Mesendoderm (in vitro differentiated cells): ENCODE measurements around the gene DEK.
"Not testable (repeated sequence)": the region's sequence is repeated elsewhere in the genome, so short reads cannot be mapped to it uniquely, and the experiment has no call there.

Experiments
- DNase-seq: peaks from one replicate; pipeline ENCODE4 v3.0.0; 2013
- H2AK5ac ChIP-seq: 2 replicates; pipeline ENCODE4 v1.6.1; 2013; ENCODE audit warnings: low read length, inconsistent platforms
- H2BK120ac ChIP-seq: 2 replicates; pipeline ENCODE4 v1.6.1; 2013; ENCODE audit warnings: low read depth, mild to moderate bottlenecking, low read length, moderate library complexity, mixed read lengths
- H2BK15ac ChIP-seq: replicated peaks from 2 replicates; pipeline ENCODE4 v1.6.1; 2013; ENCODE audit warnings: low read depth, mild to moderate bottlenecking, moderate library complexity
- H2BK5ac ChIP-seq: 2 replicates; pipeline ENCODE4 v1.6.1; 2013; ENCODE audit warnings: low read length, inconsistent platforms
- H3K18ac ChIP-seq: 2 replicates; pipeline ENCODE4 v1.6.1; 2013; ENCODE audit warnings: mild to moderate bottlenecking, low read length, mixed read lengths
- H3K23ac ChIP-seq: one replicate; pipeline ENCODE4 v1.6.1; 2013; ENCODE audit warnings: low read length
- H3K27ac ChIP-seq: 2 replicates; pipeline ENCODE4 v1.5.1; 2013; ENCODE audit warnings: low read depth, mild to moderate bottlenecking, inconsistent platforms, low read length, moderate library complexity
- H3K27me3 ChIP-seq: 2 replicates; pipeline ENCODE4 v1.6.1; 2013; ENCODE audit warnings: low read length, control low read depth, mild to moderate bottlenecking, inconsistent platforms; ENCODE audit not compliant: insufficient read depth, poor library complexity
- H3K36me3 ChIP-seq: 2 replicates; pipeline ENCODE4 v1.6.1; 2013; ENCODE audit warnings: low read length, inconsistent platforms; ENCODE audit not compliant: control insufficient read depth, insufficient read depth
- H3K4ac ChIP-seq: one replicate; pipeline ENCODE4 v1.6.1; 2013; ENCODE audit warnings: low read depth, mild to moderate bottlenecking, low read length, moderate library complexity
- H3K4me1 ChIP-seq: 2 replicates; pipeline ENCODE4 v1.6.1; 2013; ENCODE audit warnings: low read depth, low read length, inconsistent platforms; ENCODE audit not compliant: control insufficient read depth
- H3K4me2 ChIP-seq: 2 replicates; pipeline ENCODE4 v1.6.1; 2013; ENCODE audit warnings: low read length
- H3K4me3 ChIP-seq: 2 replicates; pipeline ENCODE4 v1.5.1; 2013; ENCODE audit warnings: mild to moderate bottlenecking, low read length
- H3K56ac ChIP-seq: one replicate; pipeline ENCODE4 v1.6.1; 2013; ENCODE audit warnings: low read length
- H3K79me1 ChIP-seq: 2 replicates; pipeline ENCODE4 v1.6.1; 2013; ENCODE audit warnings: low read length, inconsistent platforms
- H3K79me2 ChIP-seq: 2 replicates; pipeline ENCODE4 v1.6.1; 2013; ENCODE audit warnings: mild to moderate bottlenecking, low read length; ENCODE audit not compliant: control insufficient read depth, insufficient read depth
- H3K9ac ChIP-seq: 2 replicates; pipeline ENCODE4 v1.6.1; 2013; ENCODE audit warnings: low read length, inconsistent platforms
- H4K5ac ChIP-seq: one replicate; pipeline ENCODE4 v1.6.1; 2013; ENCODE audit warnings: low read length
- H4K8ac ChIP-seq: one replicate; pipeline ENCODE4 v1.6.1; 2013; ENCODE audit warnings: low read depth, mild to moderate bottlenecking, control low read depth, low read length, moderate library complexity
- WGBS: extraction: QIAGEN DNeasy Blood & Tissue Kit; methylation state at CpG from one replicate; pipeline ENCODE4 v1.1.7; 2013; ENCODE audit warnings: low lambda C conversion rate, missing lambda C conversion rate; ENCODE audit not compliant: insufficient coverage; ENCODE audit errors: extremely low coverage; 5-methylcytosine and 5-hydroxymethylcytosine counted together

DEK gene

GRCh38 chr6:18234564-18234963 is 29.8 kb downstream of the DEK start:
- Histone ChIP-seq H3K27ac (no peak overlapping the region), H2BK120ac (no peak overlapping the region), H2AK5ac (no peak overlapping the region), H3K79me1 (peaks cover 1% of the 10 kb centered on the region), H2BK15ac (no peak overlapping the region), H3K56ac (no peak overlapping the region), H3K36me3 (peaks cover 8% of the 10 kb centered on the region), H3K4ac (no peak overlapping the region), H3K27me3 (no peaks in the 10 kb centered on the region), H3K4me2 (no peak overlapping the region), H2BK5ac (no peak overlapping the region), H4K5ac (no peak overlapping the region), H3K23ac (no peak overlapping the region), H4K8ac (no peak overlapping the region), H3K18ac (no peak overlapping the region), H3K9ac (no peak overlapping the region), H3K4me3 (no peak overlapping the region), H3K79me2 (peaks cover 19% of the 10 kb centered on the region), H3K4me1 (no peaks in the 10 kb centered on the region)
- no peak for DNase-seq
- WGBS, result no CpG with 5 or more reads among the region's 1 CpG

DNA sequence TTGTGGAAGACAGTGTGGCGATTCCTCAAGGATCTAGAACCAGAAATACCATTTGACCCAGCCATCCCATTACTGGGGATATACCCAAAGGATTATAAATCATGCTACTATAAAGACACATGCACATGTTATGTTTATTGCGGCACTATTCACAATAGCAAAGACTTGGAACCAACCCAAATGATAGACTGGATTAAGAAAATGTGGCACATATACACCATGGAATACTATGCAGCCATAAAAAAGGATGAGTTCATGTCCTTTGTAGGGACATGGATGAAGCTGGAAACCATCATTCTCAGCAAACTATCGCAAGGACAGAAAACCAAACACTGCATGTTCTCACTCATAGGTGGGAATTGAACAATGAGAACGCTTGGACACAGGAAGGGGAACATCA is 30.6 kb downstream of the DEK start:
- not testable (repeated sequence) for H2BK120ac ChIP-seq, H3K36me3 ChIP-seq, H3K23ac ChIP-seq, DNase-seq, H2BK15ac ChIP-seq, H3K27ac ChIP-seq, H3K4ac ChIP-seq, H2AK5ac ChIP-seq, H3K27me3 ChIP-seq, H2BK5ac ChIP-seq, H3K9ac ChIP-seq, H3K56ac ChIP-seq, H3K18ac ChIP-seq, H3K4me2 ChIP-seq, H4K8ac ChIP-seq, H3K4me1 ChIP-seq, H3K79me1 ChIP-seq, H4K5ac ChIP-seq, H3K4me3 ChIP-seq
- no CpG with 5 or more reads among the region's 4 CpGs for WGBS
- peaks cover 18% of the 10 kb centered on the region for H3K79me2 ChIP-seq

DNA sequence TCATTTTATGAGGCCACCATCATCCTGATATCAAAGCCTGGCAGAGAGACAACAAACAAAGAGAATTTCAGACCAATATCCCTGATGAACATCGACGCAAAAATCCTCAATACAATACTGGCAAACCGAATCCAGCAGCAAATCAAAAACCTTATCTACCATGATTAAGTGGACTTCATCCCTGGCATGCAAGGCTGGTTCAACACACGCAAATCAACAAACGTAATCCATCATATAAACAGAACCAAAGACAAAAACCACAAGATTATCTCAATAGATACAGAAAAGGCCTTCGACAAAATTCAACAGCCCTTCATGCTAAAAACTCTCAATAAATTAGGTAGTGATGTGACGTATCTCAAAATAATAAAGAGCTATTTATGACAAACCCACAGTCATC is 32.5 kb downstream of the DEK start:
- DNase-seq, H3K18ac ChIP-seq, H3K4ac ChIP-seq, H2AK5ac ChIP-seq, H3K9ac ChIP-seq, H2BK120ac ChIP-seq, H3K4me2 ChIP-seq, H4K8ac ChIP-seq, H3K56ac ChIP-seq, H3K79me1 ChIP-seq, H3K23ac ChIP-seq, H4K5ac ChIP-seq, H3K4me1 ChIP-seq, H3K27me3 ChIP-seq, H2BK5ac ChIP-seq, H3K4me3 ChIP-seq, H2BK15ac ChIP-seq, H3K27ac ChIP-seq: not testable (repeated sequence)
- Histone ChIP-seq H3K36me3 (peaks cover 10% of the 10 kb centered on the region), H3K79me2 (peaks cover 22% of the 10 kb centered on the region)
- no CpG with 5 or more reads among the region's 7 CpGs for WGBS

GRCh38 chr6:18228590-18228989 is 35.7 kb downstream of the DEK start:
- WGBS, result no CpG with 5 or more reads among the region's 14 CpGs
- not testable (repeated sequence) for H2BK120ac ChIP-seq, H2AK5ac ChIP-seq, H3K27me3 ChIP-seq, H3K9ac ChIP-seq, DNase-seq, H4K8ac ChIP-seq, H3K79me1 ChIP-seq, H3K18ac ChIP-seq, H3K27ac ChIP-seq, H3K36me3 ChIP-seq, H2BK5ac ChIP-seq, H3K4me2 ChIP-seq, H2BK15ac ChIP-seq, H3K4ac ChIP-seq, H3K56ac ChIP-seq, H3K4me3 ChIP-seq, H3K4me1 ChIP-seq, H4K5ac ChIP-seq, H3K23ac ChIP-seq
- H3K79me2 ChIP-seq, result peaks cover 11% of the 10 kb centered on the region

DNA sequence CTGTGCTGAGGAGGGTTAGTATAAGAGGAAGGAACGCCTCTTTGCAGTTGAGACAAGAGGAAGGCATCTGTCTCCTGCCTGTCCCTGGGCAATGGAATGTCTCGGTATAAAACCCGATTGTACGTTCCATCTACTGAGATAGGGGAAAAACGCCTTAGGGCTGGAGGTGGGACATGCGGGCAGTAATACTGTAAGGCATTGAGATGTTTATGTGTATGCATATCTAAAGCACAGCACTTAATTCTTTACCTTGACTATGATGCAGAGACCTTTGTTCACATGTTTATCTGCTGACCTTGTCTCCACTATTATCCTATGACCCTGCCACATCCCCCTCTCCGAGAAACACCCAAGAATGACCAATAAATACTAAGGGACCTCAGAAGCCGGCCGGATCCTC is 37.2 kb downstream of the DEK start:
- H3K79me2 ChIP-seq, H2AK5ac ChIP-seq, H2BK120ac ChIP-seq, H3K27me3 ChIP-seq, H3K4me2 ChIP-seq, H4K8ac ChIP-seq, H3K27ac ChIP-seq, H4K5ac ChIP-seq, H3K36me3 ChIP-seq, H3K23ac ChIP-seq, H3K79me1 ChIP-seq, H3K18ac ChIP-seq, H3K4ac ChIP-seq, H3K4me3 ChIP-seq, H3K9ac ChIP-seq, H2BK15ac ChIP-seq, H3K56ac ChIP-seq, DNase-seq, H3K4me1 ChIP-seq, H2BK5ac ChIP-seq: not testable (repeated sequence)
- no CpG with 5 or more reads among the region's 9 CpGs for WGBS

DNA sequence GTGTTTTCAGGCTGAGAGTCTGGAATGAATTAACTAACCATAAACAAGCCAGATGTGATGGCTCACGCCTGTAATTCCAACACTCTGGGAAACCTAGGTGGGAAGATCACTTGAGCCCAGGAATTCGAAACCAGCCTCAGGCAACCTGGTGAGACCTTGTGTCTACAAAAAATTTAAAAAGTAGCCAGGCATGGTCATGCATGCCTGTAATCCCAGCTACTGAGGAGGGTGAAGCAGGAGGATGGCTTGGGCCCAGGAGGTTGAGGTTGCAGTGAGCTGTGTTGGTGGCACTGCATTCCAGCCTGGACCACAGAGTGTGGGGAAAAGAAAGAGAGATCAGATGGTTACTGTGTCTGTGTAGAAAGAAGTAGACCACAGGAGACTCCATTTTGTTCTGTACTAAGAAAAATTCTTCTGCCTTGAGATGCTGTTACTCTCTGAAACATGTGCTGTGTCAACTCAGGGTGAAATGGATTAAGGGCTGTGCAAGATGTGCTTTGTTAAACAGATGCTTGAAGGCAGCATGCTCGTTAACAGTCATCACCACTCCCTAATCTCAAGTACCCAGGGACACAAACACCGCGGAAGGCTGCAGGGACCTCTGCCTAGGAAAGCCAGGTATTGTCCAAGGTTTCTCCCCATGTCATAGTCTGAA is 37.8 kb downstream of the DEK start:
- not testable (repeated sequence) for H3K27me3 ChIP-seq, H2AK5ac ChIP-seq, H3K23ac ChIP-seq, H3K36me3 ChIP-seq, H3K9ac ChIP-seq, H3K4me2 ChIP-seq, H3K79me2 ChIP-seq, H3K18ac ChIP-seq, H3K79me1 ChIP-seq, H2BK120ac ChIP-seq, H2BK5ac ChIP-seq, H3K56ac ChIP-seq, H4K8ac ChIP-seq, H4K5ac ChIP-seq, H3K27ac ChIP-seq, H3K4ac ChIP-seq, H2BK15ac ChIP-seq, H3K4me1 ChIP-seq, H3K4me3 ChIP-seq
- WGBS, result no CpG with 5 or more reads among the region's 5 CpGs
- DNase-seq, result peak; percentile 80
